Measurements from ENCODE around the gene ADAMTS6.
"Not testable (repeated sequence)": the region's sequence is repeated elsewhere in the genome, so short reads cannot be mapped to it uniquely, and the experiment has no call there.

The ADAMTS6 gene

DNA sequence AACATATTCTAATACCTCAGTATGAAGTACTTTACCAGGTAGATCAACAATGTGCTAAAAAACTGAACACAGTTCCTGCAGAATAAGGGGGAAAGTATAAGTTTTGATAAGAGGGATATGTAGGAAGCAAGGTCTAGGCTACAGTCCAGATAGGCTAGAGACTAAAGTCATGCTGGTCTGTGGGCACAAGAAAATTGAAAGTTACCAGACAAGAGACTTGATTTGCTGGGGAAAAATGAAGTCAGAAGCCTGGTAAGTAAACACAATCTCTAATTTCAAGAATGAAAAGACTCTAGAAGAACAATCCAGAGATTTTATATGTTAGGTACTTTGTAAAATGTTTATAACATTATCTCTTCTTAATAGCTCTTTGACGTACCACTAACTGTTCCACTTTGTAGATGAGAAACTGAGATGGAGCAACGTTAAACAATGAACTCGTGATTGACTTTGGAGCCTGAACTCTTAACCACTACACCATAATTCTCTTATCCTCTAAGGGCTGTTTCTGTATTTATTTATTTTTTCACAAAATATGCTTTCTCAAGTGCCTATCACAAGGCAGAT is 19.5 kb downstream of the ADAMTS6 start:
- no peak for DNase-seq

DNA sequence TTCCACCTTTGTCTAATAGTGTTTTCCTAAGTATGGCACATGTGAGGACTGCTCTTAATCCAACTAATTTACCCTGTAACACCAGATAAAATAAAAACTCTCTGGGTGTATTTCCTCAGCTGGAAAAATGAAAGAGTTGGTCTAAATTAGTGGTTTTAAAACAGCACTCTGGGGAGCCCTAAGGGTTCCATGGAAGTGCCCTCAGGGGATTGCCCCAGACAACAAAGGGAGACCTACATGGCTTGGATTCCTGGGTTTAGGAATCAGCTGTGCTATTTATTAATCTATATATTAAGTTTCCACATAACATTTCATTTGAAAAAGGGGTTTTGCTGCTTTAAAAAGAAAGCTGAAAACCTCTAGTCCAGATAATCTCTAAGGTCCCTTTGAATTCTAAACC is 20.2 kb downstream of the ADAMTS6 start:
- no peak for DNase-seq

DNA sequence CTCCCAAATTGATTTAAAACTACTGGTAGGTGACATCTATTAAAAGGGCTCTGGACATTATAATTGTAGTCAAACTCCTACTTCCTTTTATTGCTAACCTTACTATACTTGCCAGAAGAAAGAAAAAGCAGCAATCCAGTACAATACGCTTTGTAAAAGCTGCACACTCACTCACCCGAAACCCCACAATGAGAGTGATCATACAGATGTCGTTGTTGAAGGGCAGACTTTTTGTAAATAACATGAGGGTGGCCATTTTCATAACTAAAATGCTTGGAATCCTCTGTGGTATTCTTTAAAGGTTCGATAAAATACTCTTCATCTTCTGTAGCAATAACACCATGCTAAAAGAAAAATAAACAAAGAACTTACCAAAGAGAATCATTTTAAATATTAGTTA is 21.7 kb downstream of the ADAMTS6 start:
- DNase-seq, result no peak

DNA sequence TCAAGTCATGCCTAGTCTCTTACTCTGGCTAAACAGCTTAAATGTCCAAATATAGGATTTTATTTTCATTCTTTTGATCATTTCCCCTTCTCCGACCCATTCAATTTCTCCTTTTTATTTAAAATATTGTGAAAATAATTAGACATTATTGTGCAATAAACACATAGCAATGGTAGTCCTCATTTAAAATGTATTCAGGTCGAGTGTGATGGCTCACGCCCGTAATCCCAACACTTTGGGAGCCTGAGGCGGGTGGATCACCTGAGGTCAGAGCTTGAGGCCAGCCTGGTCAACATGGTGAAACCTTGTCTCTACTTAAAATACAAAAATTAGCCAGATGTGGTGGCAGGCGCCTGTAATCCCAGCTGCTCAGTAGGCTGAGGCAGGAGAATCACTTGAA is 26.7 kb downstream of the ADAMTS6 start:
- no peak for DNase-seq

DNA sequence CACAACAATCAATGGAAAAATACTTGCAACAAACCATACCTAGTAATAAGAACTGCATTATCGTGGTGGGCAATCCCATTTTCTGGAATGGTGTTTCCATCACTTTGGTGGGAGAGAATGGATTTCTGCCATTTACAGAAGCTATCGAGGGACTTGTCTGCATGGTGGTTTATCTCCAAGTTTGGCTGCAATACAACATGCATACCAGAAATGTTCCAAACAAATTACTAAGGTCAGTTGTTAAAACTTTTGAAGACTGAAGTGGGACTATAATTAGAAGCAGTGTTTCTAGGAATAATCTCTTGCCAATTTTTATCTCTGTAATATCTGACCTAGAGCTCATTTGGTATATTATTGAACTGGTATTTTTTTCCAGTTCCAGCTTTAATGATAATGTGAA is 30.3 kb downstream of the ADAMTS6 start:
- DNase-seq, result no peak

DNA sequence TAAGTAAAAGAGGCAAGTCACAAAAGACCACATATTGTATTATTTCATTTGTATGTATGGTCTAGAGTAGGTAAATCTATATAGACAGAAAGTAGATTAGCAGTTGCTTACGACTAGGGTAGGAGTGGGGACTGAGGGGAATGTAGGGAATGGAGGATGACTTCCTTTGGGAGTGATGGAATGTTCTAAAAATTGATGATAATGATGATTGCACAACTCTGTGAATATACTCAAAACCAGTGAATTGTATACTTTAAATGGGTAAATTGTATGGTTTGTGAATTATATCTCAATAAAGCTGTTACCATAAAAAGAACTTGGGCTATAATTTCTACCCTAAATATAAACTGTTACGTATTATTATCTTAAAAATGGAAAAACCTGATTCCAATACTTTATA is 35.0 kb downstream of the ADAMTS6 start:
- no peak for DNase-seq

DNA sequence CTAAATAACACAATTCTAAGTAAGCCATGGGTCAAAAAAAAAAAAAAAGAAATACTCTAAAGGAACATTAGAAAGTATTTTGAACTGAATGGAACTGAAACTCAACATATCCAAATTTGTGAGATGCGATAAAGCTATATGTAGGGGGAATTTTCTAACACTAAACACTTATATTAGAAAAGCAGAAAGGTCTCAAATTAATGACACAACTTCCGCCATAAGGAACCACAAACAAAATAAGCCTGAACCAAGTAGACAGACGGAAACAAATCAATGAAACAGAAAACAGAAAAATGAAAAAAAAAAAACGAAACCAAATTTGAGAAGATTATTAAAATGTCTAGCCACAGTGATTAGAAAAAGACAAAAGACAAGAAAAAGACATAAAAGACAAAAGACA is 39.9 kb downstream of the ADAMTS6 start:
- no peak for DNase-seq

DNA sequence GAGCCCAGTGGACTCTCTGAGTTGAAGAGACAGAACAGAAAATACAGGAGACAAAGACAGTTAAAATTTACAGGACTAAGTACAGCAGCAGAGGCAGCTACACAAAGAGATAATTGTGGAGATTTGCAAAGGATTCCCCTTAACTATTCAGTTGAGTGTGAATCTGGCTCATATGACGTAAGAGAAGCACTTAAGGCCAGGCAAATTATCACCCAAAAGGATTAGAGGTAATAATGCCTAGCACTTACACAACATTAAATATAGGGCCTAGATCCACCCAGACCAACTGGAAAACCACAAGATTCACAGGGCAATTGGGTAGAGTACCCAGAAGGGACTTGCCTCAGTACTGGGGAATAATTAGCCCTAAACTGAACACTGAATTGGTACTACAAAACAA is 41.3 kb downstream of the ADAMTS6 start:
- no peak for DNase-seq

DNA sequence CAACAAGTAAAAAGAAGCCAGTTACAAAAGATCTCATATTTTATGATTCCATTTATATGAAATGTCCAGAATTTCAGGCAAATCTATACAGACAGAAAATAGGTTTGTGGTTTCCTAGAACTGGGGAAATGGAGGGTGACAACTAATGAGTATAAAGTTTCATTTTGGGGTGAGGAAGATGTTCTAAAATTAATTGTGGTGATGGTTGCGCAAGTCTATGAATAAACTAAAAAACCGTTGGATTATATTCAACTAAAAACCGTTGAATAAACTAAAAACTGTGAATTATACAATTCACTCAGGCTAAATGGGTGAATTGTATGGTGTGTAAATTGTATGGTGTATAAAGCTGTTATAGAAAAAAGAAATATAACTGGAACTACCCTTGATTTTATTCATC is 47.6 kb downstream of the ADAMTS6 start:
- DNase-seq, result no peak

DNA sequence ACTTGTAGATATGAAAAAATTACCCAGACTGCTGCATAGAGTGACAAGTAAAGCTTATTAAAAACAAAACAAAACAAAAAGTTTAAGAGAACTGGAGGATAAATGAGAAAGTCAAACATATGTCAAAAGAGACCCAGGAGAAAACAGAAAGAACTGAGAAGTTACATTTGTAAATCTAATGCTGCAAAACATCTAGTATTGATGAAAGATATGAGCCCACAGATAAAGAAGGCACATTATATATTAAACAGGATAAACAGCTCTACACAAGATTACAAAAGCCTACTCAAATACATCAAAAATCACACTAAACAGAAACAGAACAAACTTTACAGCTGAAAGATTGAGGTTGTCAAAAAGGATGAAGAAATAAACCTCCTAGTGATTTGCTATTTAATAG is 55.1 kb downstream of the ADAMTS6 start:
- DNase-seq, result no peak

DNA sequence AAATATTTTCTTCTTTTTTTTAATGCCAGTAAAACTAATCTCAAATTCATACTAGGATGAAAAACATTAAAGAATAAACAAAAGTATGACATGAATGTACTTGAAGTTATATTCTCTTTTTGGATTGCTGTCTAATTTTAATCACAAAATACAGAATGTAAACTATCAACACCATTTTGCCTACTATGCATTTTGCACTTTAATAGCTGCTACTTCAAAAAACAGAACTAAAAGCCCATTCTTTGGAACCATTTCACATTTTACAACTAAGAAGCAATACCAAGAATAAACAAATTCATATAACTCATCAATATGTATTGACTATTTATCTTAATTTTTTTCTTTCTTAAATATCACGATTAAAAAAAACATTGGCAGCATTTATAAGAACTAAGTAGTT is 58.1 kb downstream of the ADAMTS6 start:
- no peak for DNase-seq

DNA sequence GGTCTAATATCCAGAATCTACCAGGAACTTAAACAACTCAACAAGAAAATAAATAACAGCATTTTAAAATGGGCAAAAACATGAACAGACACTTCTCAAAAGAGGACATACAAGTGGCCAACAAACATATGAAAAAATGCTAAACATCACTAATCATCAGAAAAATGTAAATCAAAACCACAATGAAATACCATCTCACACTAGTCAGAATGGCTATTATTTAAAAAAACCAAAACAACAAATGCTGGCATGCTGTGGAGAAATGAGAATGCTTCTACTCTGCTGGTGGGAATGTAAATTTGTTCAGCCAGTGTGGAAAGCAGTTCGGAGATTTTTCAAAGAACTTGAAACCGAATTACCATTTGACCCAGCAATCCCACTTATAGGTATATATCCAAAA is 63.1 kb downstream of the ADAMTS6 start:
- no peak for DNase-seq

DNA sequence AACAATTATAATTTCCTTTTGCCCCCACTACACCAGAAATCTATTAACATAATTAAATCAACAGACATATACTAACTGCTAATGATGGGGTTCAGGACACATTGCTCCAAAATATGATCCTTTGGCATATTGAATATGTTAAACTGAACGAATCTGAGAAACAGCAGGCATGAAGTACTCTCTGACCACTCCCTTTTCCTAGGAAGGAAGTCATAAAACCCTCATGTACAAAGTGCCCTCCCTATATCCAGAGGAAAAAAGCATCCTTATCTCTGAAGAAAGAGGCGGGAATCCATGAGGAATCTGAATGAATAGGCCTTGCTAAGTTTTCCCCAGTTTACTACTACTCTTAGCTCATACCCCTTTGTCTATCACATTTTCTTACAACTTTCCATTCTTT is 67.9 kb downstream of the ADAMTS6 start:
- no peak for DNase-seq

DNA sequence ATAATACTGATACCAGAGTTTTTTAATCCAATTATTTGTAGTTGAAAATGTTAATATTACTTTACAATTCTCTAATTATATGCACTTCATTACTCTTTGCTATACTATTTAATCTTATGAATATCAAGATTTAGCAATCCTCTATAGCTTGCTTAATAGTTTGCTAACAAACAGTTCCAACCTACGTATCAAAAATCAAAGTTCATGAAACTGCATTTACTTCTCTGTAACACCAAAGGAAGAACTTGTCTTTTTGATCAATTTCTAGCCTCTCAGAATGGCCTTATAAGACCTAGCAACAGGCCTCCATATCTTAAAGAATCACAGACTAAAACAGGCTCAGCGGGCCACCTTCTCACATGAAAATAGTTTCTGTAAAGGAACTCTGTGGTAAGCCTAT is 68.9 kb downstream of the ADAMTS6 start:
- DNase-seq, result no peak

DNA sequence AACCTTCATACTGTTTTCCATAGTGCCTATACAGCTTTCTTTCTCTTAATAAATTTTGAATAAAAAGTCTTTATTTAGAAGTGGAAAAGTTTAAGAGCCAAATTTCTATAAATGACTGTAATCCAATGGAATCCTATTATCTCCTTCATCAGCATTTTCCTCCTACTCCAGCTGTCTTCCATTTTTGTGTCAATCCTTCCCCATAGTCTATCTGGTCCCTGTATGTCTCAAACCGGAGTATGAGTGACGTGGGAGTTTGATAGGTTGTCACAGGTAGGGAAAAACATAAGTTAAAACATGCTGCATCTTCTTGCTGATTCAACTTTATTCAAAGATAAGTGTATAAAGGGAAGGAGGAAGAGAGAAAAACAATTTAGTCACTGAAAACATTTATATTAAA is 70.4 kb downstream of the ADAMTS6 start:
- DNase-seq, result no peak

DNA sequence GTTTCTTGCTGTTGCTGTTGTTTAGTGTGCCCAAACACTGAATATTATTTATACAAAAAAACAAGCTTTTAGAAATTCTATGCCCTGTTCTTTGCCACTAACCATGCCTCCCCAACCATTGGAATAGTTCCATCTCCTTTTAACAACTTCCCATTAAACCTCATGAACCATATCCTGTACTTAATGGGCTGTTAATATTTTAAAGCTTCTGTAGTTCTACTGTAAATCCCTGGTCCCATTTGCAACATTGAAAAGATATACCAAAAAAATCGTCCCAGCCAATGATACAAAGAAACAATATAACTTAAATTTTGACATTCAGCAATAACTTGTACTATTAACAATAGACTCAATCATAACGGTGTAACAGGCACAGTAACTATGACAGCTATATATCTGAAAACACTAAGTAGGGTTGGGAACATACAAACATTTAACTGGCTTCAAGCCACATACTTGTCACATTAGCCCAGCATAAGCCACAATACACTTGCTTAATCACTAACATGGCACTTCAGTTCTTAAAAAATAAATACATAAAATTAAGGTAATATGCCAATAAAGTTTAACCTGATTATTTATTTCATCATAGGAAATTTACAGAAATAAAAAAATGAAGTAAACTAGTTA is 86.1 kb downstream of the ADAMTS6 start:
- no peak for DNase-seq

DNA sequence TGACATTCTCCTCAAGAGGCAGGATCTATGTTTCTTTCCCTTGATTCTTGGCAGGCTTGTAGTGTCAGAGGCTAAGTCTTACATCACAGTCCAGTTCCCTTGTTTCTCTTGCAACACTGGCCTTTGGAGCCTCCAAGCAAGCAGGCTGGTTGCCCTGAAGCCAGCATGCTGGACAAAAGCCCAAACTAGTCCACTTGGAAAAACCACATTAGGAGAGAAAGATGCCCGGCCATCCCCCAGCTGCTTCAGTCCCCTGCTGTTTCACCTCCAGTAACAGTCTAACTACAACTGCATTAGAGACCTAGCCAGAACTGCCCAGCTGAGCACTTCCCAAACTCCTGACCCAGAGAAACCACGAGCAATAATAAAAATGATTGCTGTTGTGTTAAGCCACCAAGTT is 87.6 kb downstream of the ADAMTS6 start:
- DNase-seq, result no peak

DNA sequence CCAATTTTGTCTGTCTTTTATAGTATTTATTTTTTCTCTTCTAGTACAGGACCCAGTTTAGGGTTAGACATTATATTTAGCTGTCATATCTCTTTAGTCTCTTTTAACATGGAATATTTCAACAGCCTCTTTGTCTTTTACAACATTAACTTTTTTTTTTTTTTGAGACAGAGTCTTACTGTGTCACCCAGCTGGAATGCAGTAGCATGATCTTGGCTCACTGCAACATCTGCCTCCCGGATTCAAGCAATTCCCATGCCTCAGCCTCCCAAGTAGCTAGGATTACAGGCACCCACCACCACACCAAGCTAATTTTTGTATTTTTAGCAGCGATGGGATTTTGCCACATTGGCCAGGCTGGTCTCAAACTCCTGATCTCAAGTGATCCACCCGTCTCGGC is 90.1 kb downstream of the ADAMTS6 start:
- DNase-seq, result no peak

DNA sequence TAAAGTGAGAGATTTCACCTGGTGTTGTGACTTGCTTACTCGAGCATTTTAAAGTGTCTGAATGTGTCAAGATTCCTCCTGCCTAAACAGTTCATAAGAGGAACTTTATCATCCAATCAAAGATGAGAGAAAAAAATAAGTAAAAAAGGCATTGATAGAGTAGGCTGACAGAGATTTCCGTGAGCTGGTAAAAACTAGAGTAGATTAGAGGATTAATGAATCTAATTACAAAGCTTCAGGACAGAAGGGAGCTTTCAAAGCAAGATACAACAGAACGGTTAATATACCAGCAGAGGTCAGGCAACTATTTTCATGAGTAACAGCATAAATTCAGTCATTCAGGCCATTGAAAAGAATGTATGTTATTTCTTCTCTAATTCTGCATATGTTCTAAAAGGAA is 91.5 kb downstream of the ADAMTS6 start:
- no peak for DNase-seq

DNA sequence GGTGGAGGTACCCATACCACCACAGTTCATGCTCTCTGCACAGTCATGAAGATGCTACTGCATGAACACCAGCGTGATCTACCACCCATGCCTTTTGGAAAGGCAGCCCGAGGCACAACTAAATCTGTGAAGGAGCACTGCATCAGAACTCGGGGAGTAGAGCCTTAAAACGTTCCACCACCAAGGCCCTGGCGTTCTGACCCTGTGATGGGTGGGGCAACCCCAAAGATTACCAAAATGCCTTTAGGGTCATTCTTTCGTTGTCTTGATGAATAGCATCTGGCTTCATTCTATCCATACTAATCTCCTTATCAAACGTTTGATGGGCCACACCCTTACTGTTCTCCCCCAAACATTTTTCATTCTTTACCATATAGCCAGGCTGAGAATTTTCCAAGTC is 97.9 kb downstream of the ADAMTS6 start:
- no peak for DNase-seq

DNA sequence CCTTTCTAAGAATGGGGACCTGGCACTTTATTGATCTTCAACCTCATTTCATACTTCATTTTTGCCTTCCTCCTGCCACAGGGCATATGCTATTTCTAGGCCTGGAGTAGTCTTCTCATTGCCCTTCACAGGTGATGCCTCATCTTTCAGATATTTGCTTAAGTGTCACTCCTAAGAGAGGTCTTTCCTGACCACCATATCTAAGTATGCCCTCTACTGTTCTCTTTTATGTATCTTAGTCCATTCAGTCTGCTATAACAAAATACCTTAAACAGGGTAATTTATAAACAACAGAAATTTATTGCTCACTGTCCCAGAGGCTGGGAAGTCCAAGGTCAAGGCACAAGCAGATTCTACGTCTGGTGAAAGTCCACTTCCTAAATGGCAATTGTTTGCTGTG is 99.1 kb downstream of the ADAMTS6 start:
- peak; percentile 23 for DNase-seq

DNA sequence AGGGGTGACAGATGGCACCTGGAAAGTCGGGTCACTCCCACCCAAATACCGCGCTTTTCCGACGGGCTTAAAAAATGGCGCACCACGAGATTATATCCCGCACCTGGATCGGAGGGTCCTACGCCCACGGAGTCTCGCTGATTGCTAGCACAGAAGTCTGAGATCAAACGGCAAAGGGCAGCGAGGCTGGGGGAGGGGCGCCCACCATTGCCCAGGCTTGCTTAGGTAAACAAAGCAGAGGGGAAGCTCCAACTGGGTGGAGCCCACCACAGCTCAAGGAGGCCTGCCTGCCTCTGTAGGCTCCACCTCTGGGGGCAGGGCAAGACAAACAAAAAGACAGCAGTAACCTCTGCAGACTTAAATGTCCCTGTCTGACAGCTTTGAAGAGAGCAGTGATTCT is 111.2 kb downstream of the ADAMTS6 start:
- not testable (repeated sequence) for DNase-seq

DNA sequence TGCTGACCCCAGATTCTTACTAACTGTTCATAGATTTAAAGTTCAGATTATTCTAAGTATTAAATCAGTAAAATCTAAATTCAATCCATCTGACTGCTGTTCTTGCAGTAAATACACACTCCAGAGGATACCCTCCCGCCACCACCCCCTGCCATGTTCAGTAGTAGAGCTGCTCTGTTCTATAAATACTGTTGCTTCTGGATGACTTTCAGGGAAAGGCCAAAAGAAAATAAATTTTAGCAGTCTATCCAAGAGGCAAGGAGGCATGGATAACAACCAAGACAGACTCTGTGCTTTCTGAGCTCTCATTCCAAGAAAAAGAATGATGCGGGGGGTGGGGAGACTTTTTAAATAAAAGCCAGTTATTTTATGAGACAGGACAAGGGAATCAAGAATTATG is 115.1 kb downstream of the ADAMTS6 start:
- DNase-seq, result no peak

DNA sequence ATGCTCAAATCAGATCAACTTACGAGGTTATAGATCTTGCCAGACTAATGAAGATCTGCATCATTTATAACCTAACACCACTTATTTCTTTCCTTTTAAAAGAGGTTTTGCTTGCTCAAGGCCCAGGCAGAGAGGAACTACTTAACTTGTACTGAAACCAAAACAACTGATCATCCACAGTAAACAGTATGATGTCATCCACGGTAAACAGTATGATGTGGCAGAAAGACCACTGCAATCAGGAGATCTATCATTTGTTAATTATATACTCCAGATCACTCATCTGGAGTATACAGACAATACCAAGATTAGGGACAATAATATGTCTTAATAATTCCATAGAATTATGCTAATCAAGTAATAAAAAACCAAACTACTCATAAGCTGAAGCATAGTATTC is 116.8 kb downstream of the ADAMTS6 start:
- DNase-seq, result peak; percentile 86

DNA sequence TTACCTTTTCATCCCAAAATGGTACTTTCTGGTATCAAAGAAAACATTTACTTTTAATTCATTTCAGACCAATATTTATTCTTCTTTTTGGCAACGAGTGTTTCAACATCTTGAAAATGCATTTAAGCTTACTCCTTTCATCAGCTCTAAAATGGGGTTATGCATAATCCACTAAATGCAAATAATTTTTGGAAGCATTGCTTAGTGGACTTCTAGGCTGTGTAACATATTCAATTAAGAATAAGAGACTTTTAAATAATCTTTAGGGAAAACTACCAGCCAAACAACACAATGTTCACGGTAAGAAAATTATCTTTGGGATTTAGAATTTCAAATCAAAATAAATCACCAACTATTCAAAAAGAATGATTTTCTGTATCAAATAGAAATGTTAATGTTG is 118.2 kb downstream of the ADAMTS6 start:
- DNase-seq, result no peak

DNA sequence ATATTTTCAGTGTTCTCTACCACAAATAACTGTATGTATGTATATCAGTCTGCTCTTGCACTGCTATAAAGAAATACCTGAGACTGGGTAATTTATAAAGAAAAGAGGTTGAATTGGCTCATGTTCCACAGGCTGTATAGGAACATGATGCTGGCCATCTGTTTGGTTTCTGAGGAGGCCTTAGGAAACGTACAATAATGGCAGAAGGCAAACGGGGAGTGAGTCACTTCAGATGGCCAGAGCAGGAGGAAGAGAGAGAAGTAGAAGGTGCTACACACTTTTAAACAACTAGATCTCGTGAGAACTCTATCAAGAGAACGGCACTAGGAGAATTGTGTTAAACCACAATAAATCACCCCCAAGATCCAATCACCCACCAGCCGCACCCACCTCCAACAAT is 121.7 kb downstream of the ADAMTS6 start:
- peak; percentile 25 for DNase-seq

Measured in DMS53 (cell line).